ENCODE data around the gene ASIP. TPM values are rescaled to one million over a fixed set of nuclear protein-coding genes. Genes with fewer than 3 reads are reported as not detected.

ASIP gene
- total and polyA plus RNA-seq, 2 of the 13 experiments (the other 11 are each of a cell fraction or from before 2014, with no cell fraction given) = not detected

- TF ChIP-seq ZNF18 (CRISPR knock-in tag; IDR thresholded peaks at IDR 0.05; ENCODE audit: insufficient replicate concordance) (no peak), SNAPC5 (CRISPR knock-in tag; IDR thresholded peaks at IDR 0.05; ENCODE audit: borderline replicate concordance) (no peak; the same call in 1 of the 2 replicates), ZNF549 (CRISPR knock-in tag; IDR thresholded peaks at IDR 0.05) (no peak), SMAD9 (CRISPR knock-in tag; IDR thresholded peaks at IDR 0.05) (no peak), ZNF883 (CRISPR knock-in tag; IDR thresholded peaks at IDR 0.05; ENCODE audit: not compliant biosample characterization) (no peak), ZNF281 (CRISPR knock-in tag; IDR thresholded peaks at IDR 0.05; ENCODE audit: borderline replicate concordance) (0 out of 2 replicates have a peak, but pooled peaks have one; percentile 13), ZSCAN12 (CRISPR knock-in tag; IDR thresholded peaks at IDR 0.05) (no peak), ZHX1 (CRISPR knock-in tag; IDR thresholded peaks at IDR 0.05; ENCODE audit: low read depth) (no peak), ZNF670 (CRISPR knock-in tag; IDR thresholded peaks at IDR 0.05; ENCODE audit: borderline replicate concordance) (0 out of 2 replicates have a peak, but pooled peaks have one; percentile 19), ARID3A (IDR thresholded peaks at IDR 0.05; ENCODE audit: low read depth, low read length) (peak; percentile 97), KMT2B (CRISPR knock-in tag; IDR thresholded peaks at IDR 0.05) (peak; percentile 31; the same call in 1 of the 2 replicates), ATF3 (CRISPR knock-in tag; IDR thresholded peaks at IDR 0.05) (peak; percentile 41; the same call in 1 of the 2 replicates)
Observed at GRCh38 chr20:34310481-34311117, 69.4 kb downstream of the ASIP start (continued).

All from HepG2 (cell line).